Peyer's patch (tissue), 4 donors: Measurements from ENCODE around the gene UBE2F. TPM values are rescaled to one million over a fixed set of nuclear protein-coding genes. Genes with fewer than 3 reads are reported as not detected.
A peak's percentile ranks its signal among the peaks of the same experiment; 100 is the strongest.

ENCODE experiments used
- DNase-seq, 3 donors: peaks; one replicate each; pipeline ENCODE4 v3.0.0-alpha.2; 2017 to 2019
- H3K27ac ChIP-seq, 4 donors: fragments of 200-600 bp; sonication (generic); one replicate each; pipeline ENCODE4 v1.5.1; 2016 to 2019
- H3K27me3 ChIP-seq, 2 donors: fragments of 200-600 bp; sonication (generic); one replicate each; pipeline ENCODE4 v1.5.1; 2019
- H3K36me3 ChIP-seq, 3 donors: fragments of 200-600 bp; sonication (generic); one replicate each; pipeline ENCODE4 v1.5.1; 2016 to 2019
- H3K4me1 ChIP-seq, 4 donors: fragments of 200-600 bp; sonication (generic); one replicate each; pipeline ENCODE4 v1.5.1; 2016 to 2019
- H3K4me3 ChIP-seq, 4 donors: fragments of 200-600 bp; sonication (generic); 1 replicate in 3 of 4; 2 replicates in 1 of 4; pipeline ENCODE4 v1.5.1; 2016 to 2019; ENCODE audit warnings: mild to moderate bottlenecking in 1 of 4
- H3K9me3 ChIP-seq, 4 donors: fragments of 200-600 bp; sonication (generic); one replicate each; pipeline ENCODE4 v1.5.1; 2016 to 2019; ENCODE audit warnings: mild to moderate bottlenecking in 1 of 4
- POLR2A ChIP-seq, 2 donors: fragments of 450-650 bp; IDR thresholded peaks; one replicate each; pipeline ENCODE4 v1.5.1; 2017; ENCODE audit warnings: antibody characterized with exemption in 2 of 2, mild to moderate bottlenecking in 2 of 2, moderate library complexity in 2 of 2
- total RNA-seq, 4 donors: library from RNA; depleted of rRNA; stranded (reverse); fragments of >200 nt; gene quantifications; one replicate each; pipeline ENCODE4 v1.1.0, GENCODE V29; 2016
- TF ChIP-seq, protein P1 (sequence below), 6 experiments: fragments of 450-650 bp in 4 of 6; fragments of 200-600 bp in 2 of 6; sonication (generic) in 1 of 6; IDR thresholded peaks; one replicate each; pipeline ENCODE4 v1.5.1; 2017 to 2019; ENCODE audit warnings: antibody characterized with exemption in 6 of 6, mild to moderate bottlenecking in 3 of 6, moderate library complexity in 1 of 6

UBE2F gene
- total RNA-seq, 4 donors from 2014 or later = 21.5 to 67.7 (median 50.3) TPM

DNA sequence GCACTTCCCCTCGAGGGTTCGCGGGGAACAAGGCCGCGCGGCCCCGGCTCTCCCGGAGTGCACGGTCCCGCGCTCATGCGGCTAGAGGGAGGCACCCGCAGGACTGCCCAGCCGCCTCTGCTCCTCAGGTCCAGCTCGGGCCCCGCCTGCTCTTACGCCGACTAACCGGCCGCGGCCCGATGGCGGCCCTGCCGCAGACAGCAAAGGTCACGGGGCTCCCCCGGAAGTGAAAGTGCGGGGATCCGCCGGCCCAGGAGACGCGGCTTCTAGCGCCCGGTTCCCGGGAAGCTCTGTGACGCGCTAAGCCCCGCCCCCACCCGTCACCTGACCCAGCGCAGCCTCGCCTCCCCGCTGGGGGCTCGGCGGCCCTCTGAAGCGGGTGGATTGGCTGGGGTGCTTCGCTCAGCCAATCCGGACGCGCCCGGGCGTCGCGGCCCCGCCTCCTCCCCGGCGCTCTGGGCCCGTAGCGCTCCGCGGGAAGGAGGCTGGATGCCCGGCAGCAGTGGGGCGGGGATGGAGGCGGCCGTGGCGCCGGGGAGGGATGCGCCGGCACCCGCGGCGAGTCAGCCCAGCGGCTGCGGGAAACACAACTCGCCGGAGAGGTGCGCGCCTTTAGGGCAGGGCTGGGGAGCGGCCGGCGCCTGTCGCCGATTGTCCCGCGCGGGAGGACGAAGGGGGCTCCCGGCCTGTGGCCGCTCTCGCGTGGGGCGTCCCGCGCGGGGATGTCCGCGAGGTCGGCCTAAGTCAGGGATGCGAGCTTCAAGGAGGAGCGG, 93.9 kb downstream of the UBE2F start, which contains the start of gene SCLY:
Gene SCLY, plus strand, starts transcription at position 460 of the 773 bp plus-strand sequence. Its CDS starts 54 bp downstream, at position 514.
- peak within 1 kb of the TSS; percentile 67 to 90 (median 82) for H3K4me3 ChIP-seq

DNA sequence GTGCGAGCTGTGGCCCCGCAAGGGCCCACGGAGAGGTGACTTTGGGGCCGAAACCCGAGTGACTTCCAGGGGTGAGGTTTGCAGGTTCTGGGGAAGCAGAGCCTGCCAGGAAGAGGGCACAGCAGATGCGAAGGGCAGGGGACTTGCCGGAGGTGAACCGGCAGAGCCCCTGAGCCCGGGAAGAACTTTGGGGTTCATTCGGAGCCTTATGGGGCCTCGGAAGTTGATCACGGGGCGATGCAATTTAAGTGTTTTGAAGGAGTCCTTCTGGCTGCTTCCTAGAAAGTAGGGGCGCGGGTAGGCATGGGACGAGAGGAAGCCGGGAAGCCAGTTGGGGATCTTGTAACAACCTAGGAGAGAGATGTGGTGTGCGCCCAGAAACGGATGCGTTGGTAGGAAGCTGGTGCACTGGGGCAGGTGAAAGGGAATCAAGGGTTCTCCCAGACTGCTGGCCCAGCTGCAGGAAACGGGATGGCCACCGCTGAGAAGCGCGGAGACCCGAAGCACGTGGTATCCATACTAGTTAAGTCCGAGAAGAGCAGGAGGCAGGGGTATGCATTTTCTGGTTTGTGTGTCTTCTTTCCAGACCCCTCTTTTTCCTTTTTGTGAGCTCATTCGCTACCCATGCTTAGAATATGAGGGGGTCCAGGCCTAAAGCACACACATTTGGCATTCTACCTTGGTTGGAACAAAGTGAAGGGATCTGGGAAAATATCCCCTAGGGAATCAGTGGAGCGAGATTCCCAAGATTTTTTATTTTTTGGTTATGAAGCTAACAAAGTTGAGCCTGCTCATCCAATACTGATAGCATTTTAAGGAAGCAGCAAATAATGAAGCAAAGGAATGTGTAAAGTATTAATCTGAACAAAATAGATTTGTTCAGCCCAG, 94.7 kb downstream of the UBE2F start:
- Histone ChIP-seq H3K9me3 (no peaks in the 10 kb centered on the region), H3K27ac (peak overlapping the region; percentile 58 to 91 (median 86)), H3K4me3 (peak overlapping the region; percentile 67 to 90 (median 82)), H3K36me3 (peaks cover 0 to 3% (median 0%) of the 10 kb centered on the region in 3 donors), H3K27me3 (no peaks in the 10 kb centered on the region), H3K4me1 (peaks cover 0 to 29% (median 9%) of the 10 kb centered on the region in 4 donors)
- DNase-seq = peak; percentile 24 to 63 (median 57)
- TF ChIP-seq, protein P1, sequence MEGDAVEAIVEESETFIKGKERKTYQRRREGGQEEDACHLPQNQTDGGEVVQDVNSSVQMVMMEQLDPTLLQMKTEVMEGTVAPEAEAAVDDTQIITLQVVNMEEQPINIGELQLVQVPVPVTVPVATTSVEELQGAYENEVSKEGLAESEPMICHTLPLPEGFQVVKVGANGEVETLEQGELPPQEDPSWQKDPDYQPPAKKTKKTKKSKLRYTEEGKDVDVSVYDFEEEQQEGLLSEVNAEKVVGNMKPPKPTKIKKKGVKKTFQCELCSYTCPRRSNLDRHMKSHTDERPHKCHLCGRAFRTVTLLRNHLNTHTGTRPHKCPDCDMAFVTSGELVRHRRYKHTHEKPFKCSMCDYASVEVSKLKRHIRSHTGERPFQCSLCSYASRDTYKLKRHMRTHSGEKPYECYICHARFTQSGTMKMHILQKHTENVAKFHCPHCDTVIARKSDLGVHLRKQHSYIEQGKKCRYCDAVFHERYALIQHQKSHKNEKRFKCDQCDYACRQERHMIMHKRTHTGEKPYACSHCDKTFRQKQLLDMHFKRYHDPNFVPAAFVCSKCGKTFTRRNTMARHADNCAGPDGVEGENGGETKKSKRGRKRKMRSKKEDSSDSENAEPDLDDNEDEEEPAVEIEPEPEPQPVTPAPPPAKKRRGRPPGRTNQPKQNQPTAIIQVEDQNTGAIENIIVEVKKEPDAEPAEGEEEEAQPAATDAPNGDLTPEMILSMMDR (IDR thresholded peaks at IDR 0.05) = peak in 1 of 6 experiments; percentile 3
- TF ChIP-seq POLR2A (IDR thresholded peaks at IDR 0.05) = no peak

More for the DNA sequence above, 93.9 kb downstream of the UBE2F start, which contains the start of gene SCLY:
- Histone ChIP-seq H3K4me1 (peaks cover 0 to 29% (median 9%) of the 10 kb centered on the region in 4 donors), H3K27me3 (no peaks in the 10 kb centered on the region), H3K27ac (peak within 1 kb of the TSS; percentile 84 to 91 (median 86)), H3K36me3 (no peaks in the 10 kb centered on the region), H3K9me3 (no peaks in the 10 kb centered on the region)
- DNase-seq = peak; percentile 96 to 100 (median 99)
- TF ChIP-seq, protein P1 (IDR thresholded peaks at IDR 0.05) = no peak
- TF ChIP-seq POLR2A (IDR thresholded peaks at IDR 0.05) = peak; percentile 66 to 70

- DNase-seq = no peak
- peak overlapping the region in 2 of 4 donors; percentile 25 to 48 for H3K27ac ChIP-seq
- peaks cover 0 to 29% (median 9%) of the 10 kb centered on the region in 4 donors for H3K4me1 ChIP-seq
- H3K27me3 ChIP-seq = no peaks in the 10 kb centered on the region
- peaks cover 0 to 13% (median 0%) of the 10 kb centered on the region in 3 donors for H3K36me3 ChIP-seq
- TF ChIP-seq POLR2A (IDR thresholded peaks at IDR 0.05) = no peak
- TF ChIP-seq, protein P1 (IDR thresholded peaks at IDR 0.05) = no peak
- no peaks in the 10 kb centered on the region for H3K9me3 ChIP-seq
- no peak overlapping the region for H3K4me3 ChIP-seq
Observed at GRCh38 chr2:238063414-238064189, 96.8 kb downstream of the UBE2F start.

GRCh38 chr2:238064376-238064775, 97.6 kb downstream of the UBE2F start:
- peak overlapping the region in 1 of 4 donors; percentile 48 for H3K27ac ChIP-seq

More at GRCh38 chr2:238064376-238064775, 97.6 kb downstream of the UBE2F start:
- Histone ChIP-seq H3K9me3 (no peaks in the 10 kb centered on the region), H3K4me3 (no peak overlapping the region), H3K27me3 (no peaks in the 10 kb centered on the region), H3K36me3 (peaks cover 0 to 21% (median 0%) of the 10 kb centered on the region in 3 donors), H3K4me1 (peaks cover 0 to 29% (median 9%) of the 10 kb centered on the region in 4 donors)
- DNase-seq = no peak
- TF ChIP-seq, protein P1 (IDR thresholded peaks at IDR 0.05) = no peak
- TF ChIP-seq POLR2A (IDR thresholded peaks at IDR 0.05) = no peak
